NB4 (cell line): ENCODE results near the gene NAT8.
"Not testable (repeated sequence)": the region's sequence is repeated elsewhere in the genome, so short reads cannot be mapped to it uniquely, and the experiment has no call there.

Source experiments
- DNase-seq: peaks from one replicate; pipeline ENCODE4 v3.0.0; 2010; ENCODE audit warnings: low read depth
- H3K4me3 ChIP-seq: one replicate; pipeline ENCODE4 v1.5.1; 2011; ENCODE audit warnings: mild to moderate bottlenecking, low read depth, low read length, moderate library complexity
- MYC ChIP-seq: IDR thresholded peaks from 2 replicates; pipeline ENCODE4 v1.6.1; 2011; ENCODE audit warnings: low read depth, low read length
- POLR2A ChIP-seq: IDR thresholded peaks from 2 replicates; pipeline ENCODE4 v1.6.1; 2011; ENCODE audit warnings: mild to moderate bottlenecking; ENCODE audit not compliant: insufficient read length; ENCODE audit errors: extremely low read depth
- TF ChIP-seq, protein P1 (sequence below): IDR thresholded peaks from one replicate; pipeline ENCODE4 v1.5.1; 2012; ENCODE audit warnings: low read depth, low read length
- TF ChIP-seq, protein P2 (sequence below): IDR thresholded peaks from 2 replicates; pipeline ENCODE4 v1.6.1; 2011; ENCODE audit warnings: low read depth, low read length

The NAT8 gene

GRCh38 chr2:73638429-73638828 lies 3.8 kb downstream of the NAT8 start:
- TF ChIP-seq POLR2A = no peak
- no peak for TF ChIP-seq MYC
- TF ChIP-seq, protein P1, sequence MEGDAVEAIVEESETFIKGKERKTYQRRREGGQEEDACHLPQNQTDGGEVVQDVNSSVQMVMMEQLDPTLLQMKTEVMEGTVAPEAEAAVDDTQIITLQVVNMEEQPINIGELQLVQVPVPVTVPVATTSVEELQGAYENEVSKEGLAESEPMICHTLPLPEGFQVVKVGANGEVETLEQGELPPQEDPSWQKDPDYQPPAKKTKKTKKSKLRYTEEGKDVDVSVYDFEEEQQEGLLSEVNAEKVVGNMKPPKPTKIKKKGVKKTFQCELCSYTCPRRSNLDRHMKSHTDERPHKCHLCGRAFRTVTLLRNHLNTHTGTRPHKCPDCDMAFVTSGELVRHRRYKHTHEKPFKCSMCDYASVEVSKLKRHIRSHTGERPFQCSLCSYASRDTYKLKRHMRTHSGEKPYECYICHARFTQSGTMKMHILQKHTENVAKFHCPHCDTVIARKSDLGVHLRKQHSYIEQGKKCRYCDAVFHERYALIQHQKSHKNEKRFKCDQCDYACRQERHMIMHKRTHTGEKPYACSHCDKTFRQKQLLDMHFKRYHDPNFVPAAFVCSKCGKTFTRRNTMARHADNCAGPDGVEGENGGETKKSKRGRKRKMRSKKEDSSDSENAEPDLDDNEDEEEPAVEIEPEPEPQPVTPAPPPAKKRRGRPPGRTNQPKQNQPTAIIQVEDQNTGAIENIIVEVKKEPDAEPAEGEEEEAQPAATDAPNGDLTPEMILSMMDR = no peak
- TF ChIP-seq, protein P2, sequence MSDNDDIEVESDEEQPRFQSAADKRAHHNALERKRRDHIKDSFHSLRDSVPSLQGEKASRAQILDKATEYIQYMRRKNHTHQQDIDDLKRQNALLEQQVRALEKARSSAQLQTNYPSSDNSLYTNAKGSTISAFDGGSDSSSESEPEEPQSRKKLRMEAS = no peak
- no peak for DNase-seq

DNA sequence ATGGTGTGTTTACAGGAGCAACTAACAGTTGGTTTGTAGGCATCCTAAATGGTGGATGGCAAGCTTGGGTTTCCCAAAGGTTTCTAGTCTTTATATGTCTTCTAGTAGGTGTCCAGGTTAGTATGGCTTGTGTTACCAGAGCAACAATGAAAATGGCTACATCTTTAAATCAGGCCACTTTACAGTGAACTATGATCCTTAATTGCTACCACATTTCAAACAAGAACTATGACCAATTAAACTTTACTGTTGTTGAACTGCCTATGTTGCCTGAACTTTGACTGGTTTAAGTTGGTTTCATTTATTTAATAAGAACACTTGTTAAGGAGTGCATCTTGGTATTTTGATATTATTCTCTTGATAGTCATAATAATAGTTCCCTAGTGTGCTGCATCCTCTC lies 5.2 kb downstream of the NAT8 start:
- not testable (repeated sequence) for H3K4me3 ChIP-seq, DNase-seq

More at GRCh38 chr2:73638429-73638828, 3.8 kb downstream of the NAT8 start:
- H3K4me3 ChIP-seq = no peak overlapping the region

DNA sequence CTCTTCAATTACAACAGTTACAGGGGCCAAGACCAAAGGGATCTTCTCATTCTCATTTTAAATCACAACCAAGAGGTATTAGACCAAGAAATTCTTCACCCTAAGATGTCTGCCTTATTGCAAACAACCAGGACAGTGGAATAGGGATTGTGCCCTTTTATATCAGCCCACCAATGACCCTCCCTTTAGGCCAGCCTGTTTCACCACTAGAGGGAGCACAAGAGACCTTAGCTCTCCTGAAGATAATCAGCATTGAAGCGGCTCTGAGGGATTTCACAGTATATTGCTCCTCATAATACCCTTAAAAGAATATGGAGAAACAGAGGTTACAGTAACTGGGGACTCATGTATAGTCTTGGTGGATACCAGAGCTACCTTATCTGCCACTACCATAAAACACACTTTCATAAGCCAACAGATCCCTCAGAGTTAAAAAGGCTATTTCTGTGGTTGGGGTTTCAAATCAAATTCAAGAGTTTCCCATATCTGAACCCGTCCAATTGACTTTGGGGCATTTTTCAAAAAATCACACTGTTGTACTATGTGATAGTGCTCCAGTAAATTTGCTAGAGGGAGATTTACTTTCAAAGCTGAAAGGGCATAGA lies 11.5 kb downstream of the NAT8 start:
- not testable (repeated sequence) for DNase-seq, H3K4me3 ChIP-seq
- TF ChIP-seq, protein P1 = peak; percentile 55

GRCh38 chr2:73628493-73628892 lies 13.7 kb downstream of the NAT8 start:
- H3K4me3 ChIP-seq = not testable (repeated sequence)

DNA sequence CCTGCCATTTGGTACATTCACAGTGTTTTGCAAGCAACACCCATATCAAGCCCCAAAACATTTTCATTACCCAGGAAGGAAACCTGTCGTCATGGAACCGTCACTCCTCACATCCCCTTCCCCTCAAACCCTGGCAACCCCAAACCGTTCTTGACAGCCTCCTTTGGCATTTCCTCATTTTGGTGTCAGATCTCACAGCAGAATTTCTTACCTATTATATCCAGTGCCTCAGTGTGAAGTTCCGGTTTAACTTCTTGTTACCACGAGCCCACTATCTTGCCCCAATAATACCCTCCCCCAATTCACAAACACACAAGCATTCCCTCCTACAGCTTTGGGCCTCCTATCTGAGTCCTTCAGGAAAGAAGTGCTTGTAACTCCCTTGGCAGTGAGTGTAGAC lies 16.0 kb downstream of the NAT8 start:
- DNase-seq = peak; percentile 29

More at GRCh38 chr2:73628493-73628892, 13.7 kb downstream of the NAT8 start:
- DNase-seq = not testable (repeated sequence)

DNA sequence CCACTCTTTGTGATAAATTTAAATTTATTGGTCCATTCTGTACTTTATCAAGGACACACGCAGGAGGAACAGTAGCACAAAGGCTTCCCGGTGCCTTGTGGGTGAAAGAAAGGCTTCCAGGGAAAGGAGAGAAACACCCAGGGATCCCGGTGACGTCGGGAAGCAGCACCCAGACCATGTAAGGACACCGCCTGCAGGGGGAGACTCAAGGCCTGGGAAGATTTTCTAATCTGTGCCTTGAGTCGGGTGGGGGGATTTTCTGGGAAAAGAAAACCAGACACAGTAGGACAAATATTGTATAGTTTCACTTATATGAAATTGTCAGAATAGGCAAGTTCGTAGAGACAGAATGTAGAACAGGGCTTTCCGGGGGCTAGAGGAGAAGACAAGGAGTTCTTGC lies 17.6 kb downstream of the NAT8 start:
- not testable (repeated sequence) for H3K4me3 ChIP-seq, DNase-seq

More for the DNA sequence above, 16.0 kb downstream of the NAT8 start:
- H3K4me3 ChIP-seq = not testable (repeated sequence)

DNA sequence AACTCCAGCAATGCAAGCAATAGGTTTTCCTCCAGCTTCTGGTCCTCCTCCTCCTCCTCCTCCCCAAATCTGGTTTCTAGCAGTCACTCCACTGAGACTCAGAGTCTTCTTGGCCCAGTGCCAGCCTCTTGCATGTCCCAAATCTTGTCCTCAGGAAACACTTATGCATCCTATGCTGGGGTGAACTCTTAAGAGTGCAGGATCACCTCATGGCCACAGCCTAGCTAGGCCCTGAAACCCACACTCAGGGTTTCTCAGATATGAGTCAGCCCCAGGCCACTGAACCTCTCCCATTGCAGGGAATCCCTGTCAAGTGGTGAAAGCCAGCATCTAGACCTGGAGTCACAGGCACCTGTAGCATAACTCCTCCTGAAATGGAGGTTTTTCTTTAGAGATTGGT lies 18.2 kb downstream of the NAT8 start:
- not testable (repeated sequence) for H3K4me3 ChIP-seq, DNase-seq

DNA sequence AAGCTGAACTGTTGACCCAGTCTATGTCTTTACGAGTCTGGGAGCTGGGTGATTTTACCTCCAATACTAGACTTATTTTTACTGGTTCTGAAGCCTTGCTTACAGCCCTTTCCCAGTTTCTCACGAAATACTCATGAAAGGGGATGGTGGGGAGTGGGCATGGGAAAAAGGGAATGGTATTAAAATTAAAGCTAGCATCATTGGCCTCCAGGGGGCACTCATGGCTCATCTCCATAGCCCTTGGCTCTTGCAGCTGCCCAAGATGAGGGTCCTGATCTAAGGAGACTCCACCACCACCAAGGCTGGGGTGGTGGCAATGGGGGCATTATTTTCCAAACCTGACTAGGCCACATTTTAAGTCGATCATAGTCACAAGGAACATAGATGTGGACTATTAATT lies 22.3 kb downstream of the NAT8 start:
- not testable (repeated sequence) for DNase-seq, H3K4me3 ChIP-seq
- TF ChIP-seq, protein P1 = peak; percentile 52

DNA sequence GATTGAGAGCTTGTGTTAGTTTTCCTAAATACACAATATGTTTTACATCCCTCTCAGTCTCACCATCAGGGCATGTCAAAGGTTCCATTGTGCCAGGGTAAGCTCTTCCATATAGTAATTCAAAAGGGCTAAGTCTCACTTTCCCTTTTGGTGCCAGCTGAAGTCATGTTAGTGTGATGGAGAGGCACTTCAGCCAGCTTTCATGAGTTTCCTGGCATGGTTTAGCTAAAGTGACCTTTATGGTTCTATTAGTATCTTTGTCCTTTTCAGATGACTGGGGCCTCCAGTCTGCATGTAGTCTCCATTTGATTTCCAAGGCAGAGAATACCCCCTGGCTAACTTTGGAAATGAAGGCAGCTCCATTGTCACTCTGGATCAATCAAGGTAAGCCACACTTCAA lies 27.2 kb downstream of the NAT8 start:
- H3K4me3 ChIP-seq = no peak overlapping the region
- DNase-seq = no peak
- TF ChIP-seq POLR2A = no peak

DNA sequence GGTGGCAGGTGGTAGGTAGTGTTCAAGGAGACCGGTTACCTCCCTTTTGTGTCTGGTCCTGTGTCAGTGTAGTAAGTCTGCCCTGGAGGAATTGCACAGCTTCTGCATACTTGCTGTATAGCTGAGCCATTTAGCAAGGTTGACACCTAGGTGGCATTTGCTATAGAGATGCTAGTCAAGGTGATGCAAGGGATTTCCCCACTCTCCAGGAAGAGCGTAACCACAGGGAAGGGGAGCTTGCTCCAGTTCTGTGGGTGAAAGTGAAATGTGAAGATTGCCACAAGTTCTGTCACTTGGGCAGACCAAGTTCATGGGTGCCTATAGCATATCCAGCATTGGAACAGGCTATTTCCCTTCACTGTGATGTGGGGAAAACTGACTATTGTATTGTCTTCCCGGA lies 28.1 kb downstream of the NAT8 start:
- DNase-seq = no peak
- H3K4me3 ChIP-seq = no peak overlapping the region
- TF ChIP-seq, protein P2 = no peak
- TF ChIP-seq POLR2A (no peak), MYC (no peak)
- TF ChIP-seq, protein P1 = no peak
